HG02840 (cell line): ENCODE measurements around the gene ZNF106.

ENCODE experiments used
- ATAC-seq: cut with Tn5 transposase; IDR thresholded peaks from one replicate; pipeline ENCODE4 v1.9.1; 2021; ENCODE audit warnings: mild to moderate bottlenecking, moderate library complexity, moderate number of reproducible peaks; ENCODE audit not compliant: unreplicated experiment, low FRiP score

ZNF106 gene

DNA sequence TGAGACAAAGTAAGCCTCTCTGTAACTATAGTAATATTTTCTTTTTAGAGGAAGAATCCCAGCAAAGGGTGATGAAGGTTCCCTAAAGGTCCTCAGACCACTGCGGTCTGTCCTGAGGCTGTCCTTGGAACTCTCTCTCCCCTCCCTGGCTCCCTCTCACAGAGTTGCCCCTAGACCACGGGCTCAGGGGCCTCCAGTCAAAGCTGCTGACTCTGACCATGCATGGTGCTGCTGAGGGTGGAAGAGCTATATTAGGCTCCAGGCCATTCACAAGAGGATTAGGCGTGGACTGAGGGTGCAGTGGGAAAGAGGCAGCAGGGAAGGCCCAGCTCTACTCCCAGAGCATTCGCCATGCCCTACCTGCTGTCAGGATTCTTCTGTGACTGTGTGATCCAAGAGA is 117.0 kb downstream of the ZNF106 start:
- ATAC-seq, result no peak

GRCh38 chr15:42373274-42373673 is 117.7 kb downstream of the ZNF106 start:
- no peak for ATAC-seq

DNA sequence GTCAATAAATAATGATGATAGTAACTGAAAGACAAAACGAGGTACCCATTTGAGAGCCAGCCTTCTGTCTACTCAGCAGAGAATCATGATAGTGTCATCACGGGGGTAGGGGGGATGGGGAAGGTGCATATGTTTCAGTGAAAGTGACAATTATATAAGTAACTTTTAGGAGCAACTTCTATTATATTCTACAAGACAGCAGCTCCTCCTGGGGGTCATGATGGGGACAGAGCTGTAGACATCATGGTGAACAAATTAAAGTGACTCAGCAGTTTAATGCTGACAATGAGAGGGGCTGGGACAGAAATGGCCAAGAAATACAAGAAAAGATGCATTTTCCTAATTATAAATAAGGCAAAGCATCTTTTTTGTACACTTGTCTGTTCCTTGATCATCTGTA is 119.8 kb downstream of the ZNF106 start:
- no peak for ATAC-seq

DNA sequence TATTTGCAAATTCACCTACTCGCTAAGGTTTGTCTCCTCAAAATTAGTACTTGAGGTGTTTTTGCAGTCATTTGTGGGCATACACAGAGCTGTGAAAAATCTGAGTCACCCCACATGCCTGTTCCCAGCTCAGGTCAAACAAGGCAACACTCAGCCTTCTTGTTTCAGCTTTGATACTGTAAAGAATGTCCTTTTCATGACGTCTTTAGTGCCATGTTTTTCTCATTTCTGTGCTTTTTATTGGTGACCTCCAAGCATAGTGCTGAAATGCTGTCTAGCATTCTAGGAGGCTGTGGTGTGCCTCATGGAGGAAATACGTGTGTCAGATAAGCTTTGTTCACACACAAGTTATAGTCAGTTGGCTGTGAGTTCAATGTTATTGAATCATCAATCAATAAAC is 122.8 kb downstream of the ZNF106 start:
- ATAC-seq, result no peak

- no peak for ATAC-seq
Measured at GRCh38 chr15:42367041-42367440, 123.9 kb downstream of the ZNF106 start.

DNA sequence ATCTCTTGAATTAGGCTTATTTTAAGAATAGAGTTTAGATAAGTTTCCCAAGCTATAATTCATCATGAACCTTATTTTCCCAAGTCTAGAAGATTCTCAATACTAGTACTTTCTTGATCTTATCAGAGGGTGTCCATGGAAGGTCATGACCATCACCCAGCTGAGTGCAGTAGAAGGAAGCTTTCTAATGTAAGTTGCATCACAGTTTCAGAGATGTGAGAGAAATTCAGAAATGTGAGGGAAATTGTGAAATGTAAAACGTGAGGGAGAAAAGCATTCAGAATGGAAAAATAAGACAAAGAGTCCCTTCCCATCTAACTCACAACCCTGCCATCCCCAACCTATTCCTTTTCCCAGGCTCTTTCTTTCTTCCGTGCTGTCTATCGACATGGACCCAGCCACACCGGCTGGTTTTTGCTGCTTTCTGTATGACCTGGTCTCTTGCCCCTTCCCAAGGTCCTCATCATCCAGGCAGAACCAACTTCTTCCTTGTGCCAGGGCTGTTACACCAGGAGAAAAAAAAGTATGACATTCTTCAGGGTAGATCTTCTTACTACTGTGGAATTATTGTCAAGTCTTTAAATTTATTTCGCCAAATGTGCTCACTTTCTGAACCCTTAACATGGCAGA is 124.9 kb downstream of the ZNF106 start:
- no peak for ATAC-seq

DNA sequence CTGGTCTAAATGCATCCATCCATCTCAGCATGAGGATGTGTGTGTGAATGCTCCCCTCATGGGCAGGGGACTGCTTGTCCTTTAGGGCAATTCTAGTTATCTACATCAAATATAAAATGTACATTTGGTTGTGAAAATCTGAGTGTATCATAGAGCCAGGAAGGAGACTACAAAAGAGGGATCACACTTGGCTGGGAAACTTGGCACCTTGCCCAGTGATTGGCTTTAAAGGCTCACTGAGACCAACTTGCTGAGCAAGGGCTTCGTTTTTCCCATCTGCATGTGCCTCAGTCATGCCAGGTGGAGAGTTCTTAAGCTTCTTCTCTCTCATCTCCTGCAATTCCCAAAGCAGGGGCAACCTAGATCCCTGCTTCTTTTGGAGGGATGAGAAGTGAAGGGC is 126.4 kb downstream of the ZNF106 start:
- ATAC-seq, result no peak

- no peak for ATAC-seq
Measured at GRCh38 chr15:42363942-42364341, 127.0 kb downstream of the ZNF106 start.

GRCh38 chr15:42363487-42363886 is 127.5 kb downstream of the ZNF106 start:
- no peak for ATAC-seq
